ENCODE results near the gene LYZL4. TPM values are rescaled to one million over a fixed set of nuclear protein-coding genes. Genes with fewer than 3 reads are reported as not detected.

LYZL4 gene, protein sequence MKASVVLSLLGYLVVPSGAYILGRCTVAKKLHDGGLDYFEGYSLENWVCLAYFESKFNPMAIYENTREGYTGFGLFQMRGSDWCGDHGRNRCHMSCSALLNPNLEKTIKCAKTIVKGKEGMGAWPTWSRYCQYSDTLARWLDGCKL
- total RNA-seq, result 10 to 100 TPM; 15.2 to 28.7 TPM
- polyA plus RNA-seq (ENCODE audit: insufficient read depth, low read depth, low replicate concordance), result 77.2 TPM
- long read RNA-seq, donor 1, result 0 reads
- long read RNA-seq, donor 2, result 0 reads

DNA sequence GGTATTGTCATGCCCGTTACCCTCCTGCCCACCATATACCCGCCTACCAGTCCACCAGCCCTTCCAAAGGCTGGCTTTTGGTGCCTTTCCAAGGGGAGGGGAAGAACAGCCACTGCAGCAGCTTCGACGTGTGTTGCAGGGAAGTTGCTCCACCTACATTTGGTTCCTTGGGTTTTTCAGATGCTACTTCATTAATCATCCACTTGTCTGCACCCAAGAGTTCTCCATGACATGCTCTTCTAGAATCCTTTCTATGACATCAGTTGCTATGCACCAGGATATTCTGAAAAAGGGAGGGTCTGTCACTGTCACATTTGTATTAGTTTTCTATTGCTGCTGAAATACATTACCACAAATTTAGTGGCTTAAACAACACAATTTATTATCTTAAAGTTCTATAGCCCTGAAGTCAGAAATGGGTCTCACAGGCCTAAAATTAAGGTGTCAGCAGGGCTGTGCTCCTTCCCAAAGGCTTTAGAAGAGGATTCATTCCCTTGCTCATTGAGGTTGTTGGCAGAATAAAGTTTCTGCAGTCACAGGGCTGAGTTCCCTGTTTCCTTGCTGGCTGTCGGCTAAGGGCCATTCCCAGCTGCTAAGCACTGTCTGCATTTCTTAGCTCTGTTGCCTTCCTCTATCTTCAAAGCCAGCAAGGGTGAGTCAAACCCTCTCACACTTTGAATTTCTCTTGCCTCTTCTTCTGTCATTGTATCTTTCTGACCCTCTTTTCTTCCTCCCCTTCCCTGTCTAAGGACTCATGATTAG lies at the start of gene LYZL4:
Gene LYZL4, minus strand, starts transcription at position 241 of the 762 bp plus-strand sequence. CDS start 3,359 bp downstream, outside the sequence.
- no peaks in the 10 kb centered on the region for H3K4me1 ChIP-seq
- H3K27ac ChIP-seq, result no peak within 1 kb of the TSS
- H3K4me3 ChIP-seq, result no peak within 1 kb of the TSS
- no peak for DNase-seq
- H3K27me3 ChIP-seq, result no peaks in the 10 kb centered on the region
- TF ChIP-seq, protein P1, sequence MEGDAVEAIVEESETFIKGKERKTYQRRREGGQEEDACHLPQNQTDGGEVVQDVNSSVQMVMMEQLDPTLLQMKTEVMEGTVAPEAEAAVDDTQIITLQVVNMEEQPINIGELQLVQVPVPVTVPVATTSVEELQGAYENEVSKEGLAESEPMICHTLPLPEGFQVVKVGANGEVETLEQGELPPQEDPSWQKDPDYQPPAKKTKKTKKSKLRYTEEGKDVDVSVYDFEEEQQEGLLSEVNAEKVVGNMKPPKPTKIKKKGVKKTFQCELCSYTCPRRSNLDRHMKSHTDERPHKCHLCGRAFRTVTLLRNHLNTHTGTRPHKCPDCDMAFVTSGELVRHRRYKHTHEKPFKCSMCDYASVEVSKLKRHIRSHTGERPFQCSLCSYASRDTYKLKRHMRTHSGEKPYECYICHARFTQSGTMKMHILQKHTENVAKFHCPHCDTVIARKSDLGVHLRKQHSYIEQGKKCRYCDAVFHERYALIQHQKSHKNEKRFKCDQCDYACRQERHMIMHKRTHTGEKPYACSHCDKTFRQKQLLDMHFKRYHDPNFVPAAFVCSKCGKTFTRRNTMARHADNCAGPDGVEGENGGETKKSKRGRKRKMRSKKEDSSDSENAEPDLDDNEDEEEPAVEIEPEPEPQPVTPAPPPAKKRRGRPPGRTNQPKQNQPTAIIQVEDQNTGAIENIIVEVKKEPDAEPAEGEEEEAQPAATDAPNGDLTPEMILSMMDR (IDR thresholded peaks at IDR 0.05), result no peak
- no peak for TF ChIP-seq POLR2A (IDR thresholded peaks at IDR 0.05)
- H3K36me3 ChIP-seq (ENCODE audit: low read depth, missing control alignments), result no peaks in the 10 kb centered on the region
- no peaks in the 10 kb centered on the region for H3K9me3 ChIP-seq
- intact Hi-C loops (cut with DNase I; ENCODE audit: low total_unique reads), result no loop called here
- WGBS, 2 donors, result 63 to 65% methylated on average over 5 of the region's 5 CpGs

DNA sequence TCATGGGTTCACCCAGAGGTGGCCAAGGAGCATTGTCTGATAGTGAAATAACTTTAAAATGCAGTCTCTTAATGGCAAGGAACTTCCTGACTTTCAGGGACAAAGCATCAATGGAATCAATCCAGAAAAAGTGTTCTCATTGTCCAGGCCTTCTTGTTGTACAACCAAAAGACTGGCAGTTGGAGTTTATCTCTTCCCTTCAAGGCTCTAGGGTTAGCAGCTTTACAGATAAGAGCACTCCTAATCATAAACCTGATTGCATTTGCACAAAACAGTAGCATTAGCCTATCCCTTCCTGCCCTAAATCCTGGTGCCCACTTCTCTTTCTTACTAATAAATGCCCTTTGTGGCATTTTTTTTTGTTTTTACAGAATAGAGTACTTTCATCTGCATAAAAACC lies 48.7 kb upstream of the LYZL4 start:
- DNase-seq, result no peak
- no peaks in the 10 kb centered on the region for H3K36me3 ChIP-seq (ENCODE audit: low read depth, missing control alignments)
- no peaks in the 10 kb centered on the region for H3K4me1 ChIP-seq
- H3K4me3 ChIP-seq, result no peak overlapping the region
- H3K27ac ChIP-seq, result no peak overlapping the region
- no peaks in the 10 kb centered on the region for H3K27me3 ChIP-seq
- H3K9me3 ChIP-seq, result no peaks in the 10 kb centered on the region
- intact Hi-C loops (cut with DNase I; ENCODE audit: low total_unique reads), result no loop called here
- TF ChIP-seq, protein P1 (IDR thresholded peaks at IDR 0.05), result no peak
- no peak for TF ChIP-seq POLR2A (IDR thresholded peaks at IDR 0.05)

DNA sequence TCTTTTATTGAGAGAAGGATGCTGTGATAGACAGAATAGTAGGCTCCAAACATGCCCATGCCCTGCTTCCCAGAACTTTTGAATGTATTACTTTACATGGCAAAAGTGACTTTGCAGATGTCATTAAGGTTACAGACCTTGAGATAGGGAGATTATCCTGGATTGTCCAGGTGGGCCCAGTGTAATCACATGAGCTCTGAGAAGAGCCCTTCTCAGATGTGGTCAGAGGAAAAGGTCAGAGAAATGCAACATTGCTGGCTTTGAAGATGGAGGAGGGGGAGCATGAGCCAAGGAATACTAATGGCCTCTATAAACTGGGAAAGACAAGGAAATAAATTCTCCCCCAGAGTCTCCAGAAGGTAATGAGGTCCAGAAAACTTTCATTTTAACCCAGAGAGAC lies 45.8 kb upstream of the LYZL4 start:
- H3K4me3 ChIP-seq, result no peak overlapping the region
- DNase-seq, result no peak
- no peaks in the 10 kb centered on the region for H3K9me3 ChIP-seq
- no peak overlapping the region for H3K27ac ChIP-seq
- intact Hi-C loops (cut with DNase I; ENCODE audit: low total_unique reads), result no loop called here
- H3K4me1 ChIP-seq, result no peaks in the 10 kb centered on the region
- no peaks in the 10 kb centered on the region for H3K36me3 ChIP-seq (ENCODE audit: low read depth, missing control alignments)
- TF ChIP-seq POLR2A (IDR thresholded peaks at IDR 0.05), result no peak
- TF ChIP-seq, protein P1 (IDR thresholded peaks at IDR 0.05), result no peak
- H3K27me3 ChIP-seq, result no peaks in the 10 kb centered on the region

DNA sequence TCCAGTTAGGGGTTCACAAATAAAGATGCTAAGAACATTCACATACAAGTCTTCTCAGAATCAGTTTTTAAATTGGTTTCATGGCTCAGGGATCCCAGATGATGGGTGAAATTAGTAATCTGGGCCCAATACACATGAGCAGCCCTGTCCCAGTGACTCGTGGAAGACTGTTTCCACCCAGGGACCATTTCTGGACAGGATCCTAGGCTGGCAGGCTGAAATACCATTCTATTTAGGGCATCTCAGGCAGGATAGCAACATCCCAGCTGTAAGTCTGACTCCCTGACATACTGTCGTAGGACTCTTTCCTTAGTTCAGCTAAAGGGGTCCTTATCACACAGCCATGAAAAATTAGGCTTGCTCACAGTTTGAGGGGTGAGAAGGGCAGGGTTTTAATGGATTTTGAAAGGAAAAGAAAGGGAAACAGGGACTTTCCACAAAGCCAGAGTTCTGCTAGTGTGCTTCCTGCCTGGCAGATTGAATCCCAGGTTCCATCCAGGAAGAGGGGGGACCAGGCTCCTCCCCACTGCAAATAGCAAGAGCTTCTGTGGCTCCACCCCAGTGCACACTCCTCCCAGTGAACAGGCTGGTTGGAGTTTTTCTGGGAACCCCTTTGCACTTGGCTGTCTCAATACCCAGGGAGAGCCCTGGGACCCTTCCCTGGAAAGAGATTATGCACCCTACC lies 41.3 kb upstream of the LYZL4 start:
- H3K9me3 ChIP-seq, result no peaks in the 10 kb centered on the region
- H3K4me1 ChIP-seq, result no peaks in the 10 kb centered on the region
- WGBS, 2 donors, result 28 to 49% methylated on average over 2 of the region's 2 CpGs
- intact Hi-C loops (cut with DNase I; ENCODE audit: low total_unique reads), result no loop called here
- no peaks in the 10 kb centered on the region for H3K36me3 ChIP-seq (ENCODE audit: low read depth, missing control alignments)
- H3K4me3 ChIP-seq, result no peak overlapping the region
- H3K27me3 ChIP-seq, result no peaks in the 10 kb centered on the region
- no peak for TF ChIP-seq POLR2A (IDR thresholded peaks at IDR 0.05)
- TF ChIP-seq, protein P1 (IDR thresholded peaks at IDR 0.05), result no peak
- no peak overlapping the region for H3K27ac ChIP-seq
- no peak for DNase-seq
